ENCODE results near the gene IGSF9B.

DNA sequence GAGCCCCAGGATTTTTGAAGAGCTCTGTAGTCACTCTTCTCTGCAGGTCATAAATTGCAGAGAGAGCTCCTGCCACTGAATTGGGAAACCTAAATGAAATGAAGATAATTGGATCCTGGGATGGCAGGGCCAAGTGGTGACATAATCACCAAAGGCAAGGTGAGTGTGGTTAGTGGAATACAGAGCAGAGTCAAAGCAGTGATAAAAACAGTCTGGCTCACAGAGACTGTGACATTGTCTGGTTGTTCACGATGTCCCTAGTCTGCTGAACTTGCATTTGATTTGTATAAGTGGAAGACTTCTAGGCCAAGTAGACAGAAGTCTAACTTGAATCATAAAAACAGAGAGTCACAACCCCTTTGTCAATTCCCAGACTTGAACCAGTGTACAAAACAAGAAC lies 84.6 kb downstream of the IGSF9B start:
- TF ChIP-seq KLF9 (CRISPR knock-in tag; IDR thresholded peaks at IDR 0.05; ENCODE audit: low read depth): no peak
- TF ChIP-seq ZSCAN22 (CRISPR knock-in tag; IDR thresholded peaks at IDR 0.05): no peak
- no peak for TF ChIP-seq KAT7 (CRISPR knock-in tag; IDR thresholded peaks at IDR 0.05; ENCODE audit: borderline replicate concordance)
- no peak for TF ChIP-seq NR3C1 (CRISPR knock-in tag; IDR thresholded peaks at IDR 0.05)
- no peak for TF ChIP-seq MIER2 (CRISPR knock-in tag; IDR thresholded peaks at IDR 0.05)
- no peak for TF ChIP-seq ZNF550 (CRISPR knock-in tag; IDR thresholded peaks at IDR 0.05; ENCODE audit: borderline replicate concordance)
- no peak for TF ChIP-seq CREB1 (IDR thresholded peaks at IDR 0.05)
- no peak for TF ChIP-seq CREB1 (CRISPR knock-in tag; IDR thresholded peaks at IDR 0.05)
- TF ChIP-seq, protein P1, sequence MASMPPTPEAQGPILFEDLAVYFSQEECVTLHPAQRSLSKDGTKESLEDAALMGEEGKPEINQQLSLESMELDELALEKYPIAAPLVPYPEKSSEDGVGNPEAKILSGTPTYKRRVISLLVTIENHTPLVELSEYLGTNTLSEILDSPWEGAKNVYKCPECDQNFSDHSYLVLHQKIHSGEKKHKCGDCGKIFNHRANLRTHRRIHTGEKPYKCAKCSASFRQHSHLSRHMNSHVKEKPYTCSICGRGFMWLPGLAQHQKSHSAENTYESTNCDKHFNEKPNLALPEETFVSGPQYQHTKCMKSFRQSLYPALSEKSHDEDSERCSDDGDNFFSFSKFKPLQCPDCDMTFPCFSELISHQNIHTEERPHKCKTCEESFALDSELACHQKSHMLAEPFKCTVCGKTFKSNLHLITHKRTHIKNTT (CRISPR knock-in tag; IDR thresholded peaks at IDR 0.05): no peak
- TF ChIP-seq ZNF562 (CRISPR knock-in tag; IDR thresholded peaks at IDR 0.05; ENCODE audit: borderline replicate concordance): no peak
- TF ChIP-seq, protein P2, sequence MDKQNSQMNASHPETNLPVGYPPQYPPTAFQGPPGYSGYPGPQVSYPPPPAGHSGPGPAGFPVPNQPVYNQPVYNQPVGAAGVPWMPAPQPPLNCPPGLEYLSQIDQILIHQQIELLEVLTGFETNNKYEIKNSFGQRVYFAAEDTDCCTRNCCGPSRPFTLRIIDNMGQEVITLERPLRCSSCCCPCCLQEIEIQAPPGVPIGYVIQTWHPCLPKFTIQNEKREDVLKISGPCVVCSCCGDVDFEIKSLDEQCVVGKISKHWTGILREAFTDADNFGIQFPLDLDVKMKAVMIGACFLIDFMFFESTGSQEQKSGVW (CRISPR knock-in tag; IDR thresholded peaks at IDR 0.05; ENCODE audit: borderline replicate concordance): no peak
- TF ChIP-seq, protein P3, sequence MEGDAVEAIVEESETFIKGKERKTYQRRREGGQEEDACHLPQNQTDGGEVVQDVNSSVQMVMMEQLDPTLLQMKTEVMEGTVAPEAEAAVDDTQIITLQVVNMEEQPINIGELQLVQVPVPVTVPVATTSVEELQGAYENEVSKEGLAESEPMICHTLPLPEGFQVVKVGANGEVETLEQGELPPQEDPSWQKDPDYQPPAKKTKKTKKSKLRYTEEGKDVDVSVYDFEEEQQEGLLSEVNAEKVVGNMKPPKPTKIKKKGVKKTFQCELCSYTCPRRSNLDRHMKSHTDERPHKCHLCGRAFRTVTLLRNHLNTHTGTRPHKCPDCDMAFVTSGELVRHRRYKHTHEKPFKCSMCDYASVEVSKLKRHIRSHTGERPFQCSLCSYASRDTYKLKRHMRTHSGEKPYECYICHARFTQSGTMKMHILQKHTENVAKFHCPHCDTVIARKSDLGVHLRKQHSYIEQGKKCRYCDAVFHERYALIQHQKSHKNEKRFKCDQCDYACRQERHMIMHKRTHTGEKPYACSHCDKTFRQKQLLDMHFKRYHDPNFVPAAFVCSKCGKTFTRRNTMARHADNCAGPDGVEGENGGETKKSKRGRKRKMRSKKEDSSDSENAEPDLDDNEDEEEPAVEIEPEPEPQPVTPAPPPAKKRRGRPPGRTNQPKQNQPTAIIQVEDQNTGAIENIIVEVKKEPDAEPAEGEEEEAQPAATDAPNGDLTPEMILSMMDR (CRISPR knock-in tag; IDR thresholded peaks at IDR 0.05): no peak
- TF ChIP-seq, protein P4, sequence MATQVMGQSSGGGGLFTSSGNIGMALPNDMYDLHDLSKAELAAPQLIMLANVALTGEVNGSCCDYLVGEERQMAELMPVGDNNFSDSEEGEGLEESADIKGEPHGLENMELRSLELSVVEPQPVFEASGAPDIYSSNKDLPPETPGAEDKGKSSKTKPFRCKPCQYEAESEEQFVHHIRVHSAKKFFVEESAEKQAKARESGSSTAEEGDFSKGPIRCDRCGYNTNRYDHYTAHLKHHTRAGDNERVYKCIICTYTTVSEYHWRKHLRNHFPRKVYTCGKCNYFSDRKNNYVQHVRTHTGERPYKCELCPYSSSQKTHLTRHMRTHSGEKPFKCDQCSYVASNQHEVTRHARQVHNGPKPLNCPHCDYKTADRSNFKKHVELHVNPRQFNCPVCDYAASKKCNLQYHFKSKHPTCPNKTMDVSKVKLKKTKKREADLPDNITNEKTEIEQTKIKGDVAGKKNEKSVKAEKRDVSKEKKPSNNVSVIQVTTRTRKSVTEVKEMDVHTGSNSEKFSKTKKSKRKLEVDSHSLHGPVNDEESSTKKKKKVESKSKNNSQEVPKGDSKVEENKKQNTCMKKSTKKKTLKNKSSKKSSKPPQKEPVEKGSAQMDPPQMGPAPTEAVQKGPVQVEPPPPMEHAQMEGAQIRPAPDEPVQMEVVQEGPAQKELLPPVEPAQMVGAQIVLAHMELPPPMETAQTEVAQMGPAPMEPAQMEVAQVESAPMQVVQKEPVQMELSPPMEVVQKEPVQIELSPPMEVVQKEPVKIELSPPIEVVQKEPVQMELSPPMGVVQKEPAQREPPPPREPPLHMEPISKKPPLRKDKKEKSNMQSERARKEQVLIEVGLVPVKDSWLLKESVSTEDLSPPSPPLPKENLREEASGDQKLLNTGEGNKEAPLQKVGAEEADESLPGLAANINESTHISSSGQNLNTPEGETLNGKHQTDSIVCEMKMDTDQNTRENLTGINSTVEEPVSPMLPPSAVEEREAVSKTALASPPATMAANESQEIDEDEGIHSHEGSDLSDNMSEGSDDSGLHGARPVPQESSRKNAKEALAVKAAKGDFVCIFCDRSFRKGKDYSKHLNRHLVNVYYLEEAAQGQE (IDR thresholded peaks at IDR 0.05; ENCODE audit: borderline replicate concordance in 1 of 2, low read depth in 1 of 2, low read length in 2 of 2): no peak
- no peak for TF ChIP-seq ARNT (IDR thresholded peaks at IDR 0.05)
- TF ChIP-seq, protein P5, sequence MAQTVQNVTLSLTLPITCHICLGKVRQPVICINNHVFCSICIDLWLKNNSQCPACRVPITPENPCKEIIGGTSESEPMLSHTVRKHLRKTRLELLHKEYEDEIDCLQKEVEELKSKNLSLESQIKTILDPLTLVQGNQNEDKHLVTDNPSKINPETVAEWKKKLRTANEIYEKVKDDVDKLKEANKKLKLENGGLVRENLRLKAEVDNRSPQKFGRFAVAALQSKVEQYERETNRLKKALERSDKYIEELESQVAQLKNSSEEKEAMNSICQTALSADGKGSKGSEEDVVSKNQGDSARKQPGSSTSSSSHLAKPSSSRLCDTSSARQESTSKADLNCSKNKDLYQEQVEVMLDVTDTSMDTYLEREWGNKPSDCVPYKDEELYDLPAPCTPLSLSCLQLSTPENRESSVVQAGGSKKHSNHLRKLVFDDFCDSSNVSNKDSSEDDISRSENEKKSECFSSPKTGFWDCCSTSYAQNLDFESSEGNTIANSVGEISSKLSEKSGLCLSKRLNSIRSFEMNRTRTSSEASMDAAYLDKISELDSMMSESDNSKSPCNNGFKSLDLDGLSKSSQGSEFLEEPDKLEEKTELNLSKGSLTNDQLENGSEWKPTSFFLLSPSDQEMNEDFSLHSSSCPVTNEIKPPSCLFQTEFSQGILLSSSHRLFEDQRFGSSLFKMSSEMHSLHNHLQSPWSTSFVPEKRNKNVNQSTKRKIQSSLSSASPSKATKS (CRISPR knock-in tag; IDR thresholded peaks at IDR 0.05): no peak
